OCI-LY7 (cell line): ENCODE measurements around the gene TTLL1. TPM values are rescaled to one million over a fixed set of nuclear protein-coding genes. Genes with fewer than 3 reads are reported as not detected.

ENCODE experiments used
- BruUV-seq: library from RNA; stranded (reverse); fragments of 400-500 nt; replicated peaks from 2 replicates; lab custom pipeline; 2021; lab: Mats Ljungman, UMichigan
- CTCF ChIA-PET: fragments of 300-600 bp; sonication (Branson Sonifier 250); formaldehyde crosslinking; loops from one replicate; lab custom pipeline; 2022; ENCODE audit warnings: antibody characterized with exemption; ENCODE audit not compliant: unreplicated experiment; lab: Charles Lee
- POLR2A ChIA-PET: fragments of 300-600 bp; sonication (Branson Sonifier 250); formaldehyde crosslinking; loops from one replicate; lab custom pipeline; 2022; ENCODE audit warnings: antibody characterized with exemption; lab: Charles Lee
- DNase-seq: peaks from one replicate; pipeline ENCODE4 v3.0.0-alpha.2; 2015; ENCODE audit warnings: low spot score
- H2AFZ ChIP-seq: fragments of 200-600 bp; sonication (generic), shearing (Covaris generic); 2 replicates; pipeline ENCODE4 v1.6.1; 2014; ENCODE audit warnings: mild to moderate bottlenecking, antibody characterized with exemption, low read length, moderate library complexity
- H3K27ac ChIP-seq: fragments of 200-600 bp; sonication (generic); 2 replicates; pipeline ENCODE4 v1.5.1; 2014; ENCODE audit warnings: mixed run types, low read depth, mild to moderate bottlenecking, moderate library complexity, low read length, inconsistent platforms; ENCODE audit not compliant: poor library complexity, severe bottlenecking
- H3K36me3 ChIP-seq: fragments of 200-600 bp; sonication (generic); 2 replicates; pipeline ENCODE4 v1.6.1; 2014; ENCODE audit warnings: mild to moderate bottlenecking, antibody characterized with exemption, low read length, moderate library complexity, mixed read lengths; ENCODE audit not compliant: insufficient read depth
- H3K4me1 ChIP-seq: fragments of 200-600 bp; sonication (generic); 2 replicates; pipeline ENCODE4 v1.5.1; 2014; ENCODE audit warnings: mild to moderate bottlenecking, low read length; ENCODE audit not compliant: insufficient read depth, poor library complexity, severe bottlenecking
- H3K4me2 ChIP-seq: fragments of 200-600 bp; sonication (generic); 2 replicates; pipeline ENCODE4 v1.6.1; 2014; ENCODE audit warnings: mild to moderate bottlenecking, low read length
- H3K4me3 ChIP-seq: fragments of 200-600 bp; sonication (generic); 2 replicates; pipeline ENCODE4 v1.5.1; 2014; ENCODE audit warnings: mild to moderate bottlenecking, low read depth, low read length; ENCODE audit not compliant: poor library complexity, severe bottlenecking
- H3K79me2 ChIP-seq: fragments of 200-600 bp; sonication (generic); 2 replicates; pipeline ENCODE4 v1.6.1; 2016; ENCODE audit warnings: low read depth, mild to moderate bottlenecking, low read length, moderate library complexity, mixed read lengths; ENCODE audit not compliant: insufficient read depth
- H3K9me2 ChIP-seq: fragments of 200-600 bp; sonication (generic); 2 replicates; pipeline ENCODE4 v1.6.1; 2016; ENCODE audit warnings: mild to moderate bottlenecking, low read length, mixed read lengths; ENCODE audit not compliant: insufficient read depth
- H3K9me3 ChIP-seq: fragments of 200-600 bp; sonication (generic); 2 replicates; pipeline ENCODE4 v1.6.1; 2014; ENCODE audit warnings: mild to moderate bottlenecking, mixed run types, low read length, mixed read lengths
- H4K20me1 ChIP-seq: fragments of 200-600 bp; sonication (generic); 2 replicates; pipeline ENCODE4 v1.6.1; 2014; ENCODE audit warnings: mild to moderate bottlenecking, antibody characterized with exemption, low read length, moderate library complexity, mixed read lengths; ENCODE audit not compliant: insufficient read depth
- EZH2phosphoT487 ChIP-seq: fragments of 200-600 bp; sonication (generic); IDR thresholded peaks from 2 replicates; pipeline ENCODE4 v1.6.1; 2018; ENCODE audit warnings: low read depth, borderline replicate concordance, mild to moderate bottlenecking, mixed run types, antibody characterized with exemption, low read length, moderate library complexity, mixed read lengths
- intact Hi-C: fragments of 100-400 bp; cut with micrococcal nuclease; formaldehyde crosslinking; loops from one replicate; pipeline ENCODE4 v1.10.0; 2022; ENCODE audit not compliant: unreplicated experiment
- total RNA-seq, 2 experiments: library from RNA; depleted of rRNA in 1 of 2; stranded (reverse); fragments of >200 nt in 1 of 2; shearing (Covaris generic) in 1 of 2; gene quantifications; 2 replicates each; pipeline ENCODE4 v1.2.3, GENCODE V29; 2014 to 2022
- TF ChIP-seq, protein P1 (sequence below): fragments of 200-600 bp; sonication (generic); conservative IDR thresholded peaks from 2 replicates; pipeline ENCODE4 v1.5.1; 2014; ENCODE audit warnings: mild to moderate bottlenecking, antibody characterized with exemption, low read length, moderate library complexity, mixed read lengths

Gene TTLL1
- total RNA-seq, 2 experiments from 2014 or later = 5.8 to 7.1 TPM

DNA sequence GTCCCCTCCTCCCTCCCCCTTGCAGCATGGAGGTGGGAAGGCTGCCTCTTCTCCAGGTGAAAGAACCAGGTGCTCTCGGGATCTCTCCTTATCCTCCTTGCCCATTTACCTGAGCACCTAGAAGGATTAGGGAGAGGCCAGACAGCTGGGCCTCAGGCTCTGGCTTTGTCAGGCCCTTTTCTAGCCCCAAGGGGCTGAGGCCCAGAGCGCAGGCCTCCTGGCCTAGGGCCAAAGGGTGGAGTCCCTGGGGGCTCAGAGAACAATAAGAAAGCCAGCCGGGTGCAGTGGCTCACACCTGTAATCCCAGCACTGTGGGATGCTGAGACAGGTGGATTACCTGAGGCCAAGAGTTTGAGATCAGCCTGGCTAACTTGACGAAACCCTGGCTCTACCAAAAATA lies 5.4 kb upstream of the TTLL1 start:
- H3K4me2 ChIP-seq = peak overlapping the region; percentile 51
- POLR2A ChIA-PET = no interaction called here
- TF ChIP-seq, protein P1, sequence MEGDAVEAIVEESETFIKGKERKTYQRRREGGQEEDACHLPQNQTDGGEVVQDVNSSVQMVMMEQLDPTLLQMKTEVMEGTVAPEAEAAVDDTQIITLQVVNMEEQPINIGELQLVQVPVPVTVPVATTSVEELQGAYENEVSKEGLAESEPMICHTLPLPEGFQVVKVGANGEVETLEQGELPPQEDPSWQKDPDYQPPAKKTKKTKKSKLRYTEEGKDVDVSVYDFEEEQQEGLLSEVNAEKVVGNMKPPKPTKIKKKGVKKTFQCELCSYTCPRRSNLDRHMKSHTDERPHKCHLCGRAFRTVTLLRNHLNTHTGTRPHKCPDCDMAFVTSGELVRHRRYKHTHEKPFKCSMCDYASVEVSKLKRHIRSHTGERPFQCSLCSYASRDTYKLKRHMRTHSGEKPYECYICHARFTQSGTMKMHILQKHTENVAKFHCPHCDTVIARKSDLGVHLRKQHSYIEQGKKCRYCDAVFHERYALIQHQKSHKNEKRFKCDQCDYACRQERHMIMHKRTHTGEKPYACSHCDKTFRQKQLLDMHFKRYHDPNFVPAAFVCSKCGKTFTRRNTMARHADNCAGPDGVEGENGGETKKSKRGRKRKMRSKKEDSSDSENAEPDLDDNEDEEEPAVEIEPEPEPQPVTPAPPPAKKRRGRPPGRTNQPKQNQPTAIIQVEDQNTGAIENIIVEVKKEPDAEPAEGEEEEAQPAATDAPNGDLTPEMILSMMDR = no peak
- TF ChIP-seq EZH2phosphoT487 = no peak
- H4K20me1 ChIP-seq = no peaks in the 10 kb centered on the region
- no peaks in the 10 kb centered on the region for H3K79me2 ChIP-seq
- CTCF ChIA-PET = no interaction called here
- peaks cover 32% of the 10 kb centered on the region for H3K4me1 ChIP-seq
- peaks cover 5% of the 10 kb centered on the region; the same call in 1 of the 2 replicates for H3K9me3 ChIP-seq
- intact Hi-C loops = no loop called here
- H3K9me2 ChIP-seq = no peaks in the 10 kb centered on the region
- H3K27ac ChIP-seq = peak overlapping the region; percentile 35
- no peak overlapping the region for H3K4me3 ChIP-seq
- peak overlapping the region; percentile 40; the same call in 1 of the 2 replicates for H2AFZ ChIP-seq
- peak; percentile 65 for DNase-seq
- no peaks in the 10 kb centered on the region; the same call in 1 of the 2 replicates for H3K36me3 ChIP-seq
- no TSS peak for BruUV-seq

DNA sequence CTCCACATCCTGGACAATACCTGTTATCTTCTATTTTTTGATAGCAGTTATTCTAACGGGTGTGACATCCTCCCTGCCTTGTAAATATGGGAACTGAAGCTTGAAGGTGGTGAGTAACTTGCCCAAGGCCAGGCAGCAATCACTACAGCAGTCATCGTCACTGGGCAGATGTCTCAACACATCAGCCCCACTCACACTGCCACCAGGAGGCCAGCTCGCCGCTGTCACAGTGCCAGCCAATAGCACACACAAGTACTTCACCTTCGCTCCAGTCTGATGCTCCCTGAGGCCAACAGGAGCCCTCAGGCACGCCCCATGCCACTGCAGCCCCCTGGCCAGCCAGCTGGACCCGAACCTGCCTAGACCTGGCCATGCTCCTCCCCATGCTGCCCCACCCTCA lies 4.9 kb upstream of the TTLL1 start:
- Histone ChIP-seq H3K4me3 (no peak overlapping the region), H3K4me1 (peaks cover 32% of the 10 kb centered on the region), H3K4me2 (peak overlapping the region; percentile 51), H3K9me3 (peaks cover 5% of the 10 kb centered on the region; the same call in 1 of the 2 replicates), H3K79me2 (no peaks in the 10 kb centered on the region), H3K36me3 (no peaks in the 10 kb centered on the region; the same call in 1 of the 2 replicates), H3K27ac (peak overlapping the region; percentile 35), H2AFZ (peak overlapping the region; percentile 40; the same call in 1 of the 2 replicates), H4K20me1 (no peaks in the 10 kb centered on the region), H3K9me2 (no peaks in the 10 kb centered on the region)
- ChIA-PET CTCF (no interaction called here), POLR2A (no interaction called here)
- peak; percentile 79 for DNase-seq
- intact Hi-C loops = no loop called here
- no TSS peak for BruUV-seq
- TF ChIP-seq, protein P1 = peak; percentile 73
- TF ChIP-seq EZH2phosphoT487 = no peak

DNA sequence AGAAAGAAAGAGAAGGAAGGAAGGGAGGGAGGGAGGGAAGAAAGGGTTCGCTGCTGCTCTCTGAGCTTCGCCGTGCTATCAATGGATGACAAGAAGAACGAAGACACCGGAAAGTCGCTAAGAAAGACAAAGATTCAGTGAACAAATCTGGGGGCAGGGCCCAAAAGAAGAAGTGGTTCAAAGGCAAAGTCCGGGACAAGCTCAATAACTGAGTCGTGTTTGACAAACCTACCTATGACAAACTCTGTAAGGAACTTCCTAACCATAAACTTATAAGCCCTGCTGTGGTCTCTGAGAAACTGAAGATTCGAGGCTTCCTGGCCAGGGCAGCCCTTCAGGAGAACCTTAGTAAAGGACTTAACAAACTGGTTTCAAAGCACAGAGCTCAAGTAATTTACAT lies 2.9 kb upstream of the TTLL1 start:
- DNase-seq = no peak
- CTCF ChIA-PET = interaction anchor here (0.5 to 0.6 kb wide), 2 partner anchors 66 to 77 kb away, joined by 3 to 5 read pairs; partner anchors contain the start of gene PACSIN2
- no peak overlapping the region for H3K27ac ChIP-seq
- H3K36me3 ChIP-seq = no peaks in the 10 kb centered on the region; the same call in 1 of the 2 replicates
- no peak overlapping the region for H3K4me3 ChIP-seq
- no TSS peak for BruUV-seq
- H4K20me1 ChIP-seq = no peaks in the 10 kb centered on the region
- no peak overlapping the region for H3K4me2 ChIP-seq
- H3K9me2 ChIP-seq = no peaks in the 10 kb centered on the region
- peaks cover 3% of the 10 kb centered on the region; the same call in 1 of the 2 replicates for H3K9me3 ChIP-seq
- intact Hi-C loops = no loop called here
- TF ChIP-seq, protein P1 = no peak
- TF ChIP-seq EZH2phosphoT487 = no peak
- POLR2A ChIA-PET = interaction anchor here (0.6 to 0.7 kb wide), 2 partner anchors 28 to 427 kb away, joined by 3 to 5 read pairs; no protein-coding TSS in a partner anchor
- H2AFZ ChIP-seq = no peak overlapping the region
- H3K4me1 ChIP-seq = peaks cover 35% of the 10 kb centered on the region
- H3K79me2 ChIP-seq = no peaks in the 10 kb centered on the region
